GM13976 (cell line): ENCODE measurements around the gene THEMIS2.

Experiments
- DNase-seq: peaks from one replicate; pipeline ENCODE4 v3.0.0; 2012; ENCODE audit warnings: low spot score
- CTCF ChIP-seq: IDR thresholded peaks from 2 replicates; pipeline ENCODE4 v1.5.1; 2012; ENCODE audit warnings: borderline replicate concordance, mild to moderate bottlenecking; ENCODE audit not compliant: insufficient read depth; ENCODE audit errors: extremely low read depth, missing control alignments, control extremely low read depth
- in situ Hi-C: fragments of 300-500 bp; cut with MboI; formaldehyde crosslinking; loops from one replicate; pipeline ENCODE4 v1.12.0; 2022; ENCODE audit warnings: low sequenced_read_pairs, mixed read lengths, inconsistent platforms; ENCODE audit not compliant: unreplicated experiment

Gene THEMIS2

GRCh38 chr1:27931759-27932158, 59.4 kb downstream of the THEMIS2 start:
- in situ Hi-C loops = no loop called here
- TF ChIP-seq CTCF = no peak
- no peak for DNase-seq

DNA sequence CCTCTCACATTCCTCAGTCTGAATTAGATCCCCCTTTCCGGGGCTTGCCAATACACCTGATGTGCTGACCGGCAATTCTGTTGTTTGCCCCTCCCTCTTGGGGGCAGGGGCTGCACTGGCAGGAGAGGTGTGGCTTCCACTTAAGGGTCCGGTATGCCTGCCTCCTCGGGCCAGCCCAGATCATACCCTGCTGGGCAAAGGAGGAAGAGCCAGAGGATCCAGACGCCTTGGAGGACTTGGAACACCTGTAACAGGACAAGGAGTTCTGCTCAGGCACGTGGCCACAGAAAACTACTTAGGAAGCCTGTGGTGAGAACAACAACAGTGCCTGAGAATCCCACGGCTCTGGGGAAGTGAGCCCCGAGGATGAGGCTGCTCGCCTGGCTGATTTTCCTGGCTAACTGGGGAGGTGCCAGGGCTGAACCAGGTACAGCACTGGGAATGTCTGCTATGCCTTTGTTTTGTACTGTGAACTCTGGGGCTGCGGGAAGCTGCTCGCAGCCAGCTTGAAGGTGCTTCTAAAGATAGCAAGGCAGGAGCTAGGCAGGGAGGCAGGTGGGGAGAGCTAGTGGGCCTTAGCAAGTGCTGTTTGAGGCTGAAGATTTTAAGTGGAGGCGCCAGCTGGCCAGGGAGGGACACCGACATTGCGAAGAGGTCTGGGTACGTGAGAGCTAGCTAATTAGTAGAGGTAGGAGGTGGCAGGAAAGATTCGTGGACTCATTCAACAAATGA, 62.6 kb downstream of the THEMIS2 start, which contains the start of gene SMPDL3B:
TSS of gene SMPDL3B (plus strand) at position 183 of the 732 bp plus-strand sequence. CDS start at position 367, 184 bp downstream.
- no peak for TF ChIP-seq CTCF
- no peak for DNase-seq
- in situ Hi-C loops = no loop called here

GRCh38 chr1:27935721-27936120, 63.4 kb downstream of the THEMIS2 start:
- in situ Hi-C loops = no loop called here
- TF ChIP-seq CTCF = no peak
- no peak for DNase-seq
